GM12891 (cell line): ENCODE data around the gene MAN2A2.

ENCODE experiments used
- POLR2A ChIP-seq: IDR thresholded peaks from 2 replicates; pipeline ENCODE4 v1.6.1; 2011; ENCODE audit warnings: low read depth, low read length, control low read depth
- POLR2AphosphoS5 ChIP-seq: IDR thresholded peaks from 2 replicates; pipeline ENCODE4 v1.6.1; 2011; ENCODE audit warnings: low read depth, low read length, control low read depth
- POU2F2 ChIP-seq: IDR thresholded peaks from 2 replicates; pipeline ENCODE4 v1.6.1; 2011; ENCODE audit warnings: low read depth, mild to moderate bottlenecking, control low read depth, low read length, moderate library complexity
- TAF1 ChIP-seq: IDR thresholded peaks from 2 replicates; pipeline ENCODE4 v1.6.1; 2011; ENCODE audit warnings: low read depth, low read length, control low read depth

DNA sequence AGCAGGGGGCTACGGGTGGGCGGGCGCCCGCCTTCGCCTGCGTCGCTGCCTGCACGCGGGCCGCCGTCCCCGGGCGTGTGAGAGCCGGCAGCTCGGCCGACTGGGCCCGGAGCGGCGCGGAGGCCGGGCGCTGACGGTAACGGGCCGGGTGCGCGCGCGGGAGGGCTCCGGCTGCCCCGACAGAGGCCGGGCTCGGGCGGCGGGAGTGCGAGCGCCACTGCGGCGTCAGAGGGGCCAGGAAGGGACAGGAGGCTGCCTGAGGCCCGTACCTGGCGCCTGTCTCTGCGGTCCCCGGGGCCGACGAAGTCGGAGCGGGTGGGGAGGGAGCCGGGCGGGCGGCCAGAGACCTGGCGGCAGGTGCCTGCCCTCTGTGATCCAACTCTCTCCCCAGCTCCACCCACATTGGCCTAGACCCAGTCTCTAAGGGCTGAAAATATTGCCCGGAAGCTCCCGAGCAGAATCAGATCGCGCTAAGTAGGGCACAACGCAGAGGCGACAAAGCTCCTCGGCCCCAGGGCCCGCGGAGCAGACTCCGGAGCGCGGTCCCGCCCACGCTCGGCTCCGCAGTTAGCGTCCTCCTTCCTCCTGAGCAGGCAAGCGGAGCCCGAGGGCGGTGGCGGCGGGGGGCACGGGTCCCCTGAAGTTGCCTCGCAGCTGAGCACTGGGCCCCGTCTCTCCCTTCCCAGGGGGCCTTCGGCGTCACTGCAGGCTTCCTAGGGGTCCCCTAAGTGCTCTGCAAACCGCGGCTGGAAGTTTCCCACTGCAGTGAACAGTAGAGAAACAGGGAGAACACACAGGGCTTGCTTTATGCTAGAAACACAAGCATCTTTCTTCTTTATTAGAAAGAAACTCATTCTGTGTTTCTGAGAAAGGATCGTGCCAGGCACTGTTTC is at the start of gene MAN2A2:
- TF ChIP-seq POLR2A (peak; percentile 71), TAF1 (peak; percentile 75; the same call in 1 of the 2 replicates), POLR2AphosphoS5 (peak; percentile 72), POU2F2 (no peak)
